Measurements from ENCODE around the gene KCTD19. TPM values are rescaled to one million over a fixed set of nuclear protein-coding genes. Genes with fewer than 3 reads are reported as not detected.
A peak's percentile ranks its signal among the peaks of the same experiment; 100 is the strongest.
"Not testable (repeated sequence)": the region's sequence is repeated elsewhere in the genome, so short reads cannot be mapped to it uniquely, and the experiment has no call there.

Gene KCTD19
- total RNA-seq, 2 donors from 2014 or later: 1.2 to 1.3 TPM

DNA sequence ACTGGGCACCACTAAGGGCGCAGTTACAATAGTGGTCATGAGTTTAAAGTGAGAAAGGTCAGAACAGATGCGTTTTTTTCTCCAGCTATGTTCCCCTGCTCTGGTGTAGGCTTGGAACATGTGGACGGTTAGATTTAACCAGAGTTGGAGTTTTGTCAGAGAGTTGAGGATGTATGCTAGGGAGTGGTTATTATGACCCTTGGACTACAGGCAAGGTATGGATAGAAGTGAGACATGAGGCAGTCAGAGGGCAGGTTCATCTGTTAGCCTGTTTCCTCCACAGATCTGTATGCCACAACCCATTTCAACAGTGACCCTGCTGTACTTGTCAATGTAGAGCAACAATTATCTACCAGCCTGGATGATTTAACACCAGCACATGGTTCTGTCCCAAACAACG, 44.1 kb upstream of the KCTD19 start:
- Histone ChIP-seq H3K27me3 (ENCODE audit: control insufficient read depth, insufficient read depth, low read length, poor library complexity, severe bottlenecking) (peaks cover 22% of the 10 kb centered on the region), H3K36me3 (ENCODE audit: control insufficient read depth, insufficient read depth, low read length) (no peaks in the 10 kb centered on the region), H3K27ac (ENCODE audit: low read depth, low read length) (no peak overlapping the region), H3K9me3 (ENCODE audit: control insufficient read depth, low read length) (no peaks in the 10 kb centered on the region), H3K4me1 (ENCODE audit: control insufficient read depth, insufficient read depth, low read length) (no peaks in the 10 kb centered on the region), H3K4me3 (ENCODE audit: low read length) (no peak overlapping the region), H3K9ac (ENCODE audit: extremely low read depth, low read length, poor library complexity, severe bottlenecking) (no peak overlapping the region)
- Mint-ChIP-seq H3K4me1 (no peaks in the 10 kb centered on the region), H3K9me3 (no peaks in the 10 kb centered on the region), H3K4me3 (no peak overlapping the region), H3K27me3 (ENCODE audit: insufficient read depth) (peaks cover 5% of the 10 kb centered on the region), H3K27ac (no peak overlapping the region), H3K36me3 (ENCODE audit: low read depth) (no peaks in the 10 kb centered on the region)
- no peak for DNase-seq
- WGBS, 2 experiments (ENCODE audit: insufficient coverage in 1 of 2, insufficient read length in 1 of 2): 88 to 92% methylated on average over 2 to 4 of the region's 4 CpGs
- TF ChIP-seq, protein P1, sequence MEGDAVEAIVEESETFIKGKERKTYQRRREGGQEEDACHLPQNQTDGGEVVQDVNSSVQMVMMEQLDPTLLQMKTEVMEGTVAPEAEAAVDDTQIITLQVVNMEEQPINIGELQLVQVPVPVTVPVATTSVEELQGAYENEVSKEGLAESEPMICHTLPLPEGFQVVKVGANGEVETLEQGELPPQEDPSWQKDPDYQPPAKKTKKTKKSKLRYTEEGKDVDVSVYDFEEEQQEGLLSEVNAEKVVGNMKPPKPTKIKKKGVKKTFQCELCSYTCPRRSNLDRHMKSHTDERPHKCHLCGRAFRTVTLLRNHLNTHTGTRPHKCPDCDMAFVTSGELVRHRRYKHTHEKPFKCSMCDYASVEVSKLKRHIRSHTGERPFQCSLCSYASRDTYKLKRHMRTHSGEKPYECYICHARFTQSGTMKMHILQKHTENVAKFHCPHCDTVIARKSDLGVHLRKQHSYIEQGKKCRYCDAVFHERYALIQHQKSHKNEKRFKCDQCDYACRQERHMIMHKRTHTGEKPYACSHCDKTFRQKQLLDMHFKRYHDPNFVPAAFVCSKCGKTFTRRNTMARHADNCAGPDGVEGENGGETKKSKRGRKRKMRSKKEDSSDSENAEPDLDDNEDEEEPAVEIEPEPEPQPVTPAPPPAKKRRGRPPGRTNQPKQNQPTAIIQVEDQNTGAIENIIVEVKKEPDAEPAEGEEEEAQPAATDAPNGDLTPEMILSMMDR (conservative IDR thresholded peaks at IDR 0.05): no peak

DNA sequence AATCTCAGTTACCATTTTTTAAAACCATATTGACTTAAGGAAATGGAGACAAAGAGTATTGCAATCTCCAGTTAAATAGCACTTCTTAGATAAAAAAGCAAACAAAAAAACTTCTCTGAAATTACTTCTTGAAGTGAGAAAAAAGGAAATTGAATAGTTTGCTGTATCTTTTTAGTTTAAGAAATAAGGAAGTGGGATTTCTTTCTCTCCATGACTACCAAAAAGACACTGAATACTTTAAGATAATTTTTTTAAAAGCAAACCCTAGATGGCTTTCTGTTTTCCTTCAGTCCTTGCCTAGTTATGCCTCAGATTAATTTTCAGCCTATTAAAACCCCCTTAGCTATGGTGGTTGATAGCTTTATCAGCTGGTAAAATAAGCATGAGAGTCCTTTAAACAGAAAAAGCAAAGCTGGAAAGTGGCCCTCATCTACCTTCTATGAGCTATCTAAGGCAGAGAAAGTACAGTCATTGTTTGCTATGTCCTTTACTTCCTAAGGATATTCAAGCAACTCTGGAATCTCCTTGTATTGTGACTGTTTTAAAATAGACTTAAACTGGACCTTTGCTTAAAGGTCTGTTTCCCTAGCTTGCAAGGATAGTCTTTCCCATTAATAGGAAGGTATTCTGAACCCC, 38.2 kb upstream of the KCTD19 start:
- Mint-ChIP-seq H3K9me3 (no peaks in the 10 kb centered on the region), H3K27me3 (ENCODE audit: insufficient read depth) (peaks cover 12% of the 10 kb centered on the region), H3K27ac (no peak overlapping the region), H3K4me3 (no peak overlapping the region), H3K36me3 (ENCODE audit: low read depth) (no peaks in the 10 kb centered on the region), H3K4me1 (peaks cover 18% of the 10 kb centered on the region)
- no peaks in the 10 kb centered on the region for H3K36me3 ChIP-seq (ENCODE audit: control insufficient read depth, insufficient read depth, low read length)
- peaks cover 5% of the 10 kb centered on the region for H3K4me1 ChIP-seq (ENCODE audit: control insufficient read depth, insufficient read depth, low read length)
- DNase-seq: no peak
- peaks cover 12% of the 10 kb centered on the region for H3K27me3 ChIP-seq (ENCODE audit: control insufficient read depth, insufficient read depth, low read length, poor library complexity, severe bottlenecking)
- H3K9ac ChIP-seq (ENCODE audit: extremely low read depth, low read length, poor library complexity, severe bottlenecking): no peak overlapping the region
- H3K9me3 ChIP-seq (ENCODE audit: control insufficient read depth, low read length): no peaks in the 10 kb centered on the region
- H3K27ac ChIP-seq (ENCODE audit: low read depth, low read length): no peak overlapping the region
- H3K4me3 ChIP-seq (ENCODE audit: low read length): peak overlapping the region; percentile 11
- TF ChIP-seq, protein P1 (conservative IDR thresholded peaks at IDR 0.05): no peak

DNA sequence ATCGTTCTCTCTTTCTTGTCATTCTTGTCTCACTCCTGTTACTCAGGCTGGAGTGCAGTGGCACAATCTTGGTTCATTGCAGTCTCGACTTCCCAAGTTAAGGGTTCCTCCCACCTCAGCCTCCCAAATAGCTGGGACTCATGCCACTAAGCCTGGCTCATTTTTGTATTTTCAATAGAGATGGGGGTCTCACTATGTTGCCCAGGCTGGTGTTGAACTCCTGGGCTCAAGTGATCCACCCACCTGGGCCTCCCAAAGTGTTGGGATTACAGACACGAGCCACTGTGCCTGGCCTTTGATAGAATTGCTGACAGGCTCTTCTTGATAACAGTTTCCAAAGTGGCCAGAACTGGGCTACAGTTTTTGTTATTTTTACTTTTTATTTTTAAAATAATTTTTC, 34.5 kb upstream of the KCTD19 start:
- Mint-ChIP-seq H3K36me3 (ENCODE audit: low read depth) (no peaks in the 10 kb centered on the region), H3K9me3 (no peaks in the 10 kb centered on the region), H3K27me3 (ENCODE audit: insufficient read depth) (peaks cover 7% of the 10 kb centered on the region), H3K4me3 (no peak overlapping the region), H3K4me1 (peaks cover 26% of the 10 kb centered on the region), H3K27ac (no peak overlapping the region)
- Histone ChIP-seq H3K4me3 (ENCODE audit: low read length) (no peak overlapping the region), H3K9me3 (ENCODE audit: control insufficient read depth, low read length) (no peaks in the 10 kb centered on the region), H3K27ac (ENCODE audit: low read depth, low read length) (no peak overlapping the region), H3K9ac (ENCODE audit: extremely low read depth, low read length, poor library complexity, severe bottlenecking) (no peak overlapping the region), H3K36me3 (ENCODE audit: control insufficient read depth, insufficient read depth, low read length) (no peaks in the 10 kb centered on the region), H3K27me3 (ENCODE audit: control insufficient read depth, insufficient read depth, low read length, poor library complexity, severe bottlenecking) (no peaks in the 10 kb centered on the region), H3K4me1 (ENCODE audit: control insufficient read depth, insufficient read depth, low read length) (peaks cover 12% of the 10 kb centered on the region)
- TF ChIP-seq, protein P1 (conservative IDR thresholded peaks at IDR 0.05): no peak
- no peak for DNase-seq
- 89 to 95% methylated on average over 2 to 3 of the region's 3 CpGs for WGBS, 2 experiments (ENCODE audit: insufficient coverage in 1 of 2, insufficient read length in 1 of 2)

DNA sequence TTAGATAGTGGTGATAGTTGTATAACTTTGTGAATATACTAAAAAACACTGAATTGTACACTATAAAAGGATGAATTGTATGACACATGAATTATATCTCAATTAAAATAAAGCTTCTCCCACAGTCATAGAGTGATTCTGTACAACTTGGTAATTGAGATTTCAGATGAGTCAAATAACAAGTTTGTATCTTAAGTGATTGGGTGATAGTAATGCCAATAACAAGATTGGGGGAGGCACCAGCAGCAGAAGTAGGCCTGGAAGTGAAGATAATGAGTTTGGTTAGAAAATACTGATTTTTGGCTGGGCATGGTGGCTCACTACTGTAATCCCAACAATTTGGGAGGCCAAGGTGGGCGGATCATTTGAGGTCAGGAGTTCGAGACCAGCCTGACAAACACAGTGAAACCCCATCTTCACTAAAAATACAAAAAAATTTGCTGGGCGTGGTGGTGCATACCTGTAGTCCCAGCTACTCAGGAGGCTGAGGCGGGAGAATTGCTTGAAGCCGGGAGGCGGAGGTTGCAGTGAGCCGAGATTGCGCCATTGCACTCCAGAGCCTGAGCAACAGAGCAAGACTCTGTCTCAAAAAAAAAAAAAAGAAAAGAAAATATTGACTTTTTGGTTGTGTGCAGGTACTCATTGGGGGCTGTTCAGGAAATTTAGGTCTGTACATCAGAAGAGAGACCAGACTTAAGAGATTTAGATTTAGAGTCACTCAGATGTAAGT, 33.2 kb upstream of the KCTD19 start:
- not testable (repeated sequence) for H3K9me3 Mint-ChIP-seq; DNase-seq; H3K27ac ChIP-seq (ENCODE audit: low read depth, low read length); H3K4me3 Mint-ChIP-seq; H3K27me3 Mint-ChIP-seq (ENCODE audit: insufficient read depth); H3K27me3 ChIP-seq (ENCODE audit: control insufficient read depth, insufficient read depth, low read length, poor library complexity, severe bottlenecking); H3K9me3 ChIP-seq (ENCODE audit: control insufficient read depth, low read length); H3K36me3 Mint-ChIP-seq (ENCODE audit: low read depth); H3K9ac ChIP-seq (ENCODE audit: extremely low read depth, low read length, poor library complexity, severe bottlenecking); H3K27ac Mint-ChIP-seq; H3K4me3 ChIP-seq (ENCODE audit: low read length); H3K36me3 ChIP-seq (ENCODE audit: control insufficient read depth, insufficient read depth, low read length)
- peaks cover 19% of the 10 kb centered on the region for H3K4me1 Mint-ChIP-seq
- H3K4me1 ChIP-seq (ENCODE audit: control insufficient read depth, insufficient read depth, low read length): peaks cover 12% of the 10 kb centered on the region
- WGBS, 2 experiments (ENCODE audit: insufficient coverage in 1 of 2, insufficient read length in 1 of 2): 89 to 92% methylated on average over 8 of the region's 8 CpGs

Measured in endodermal cell (in vitro differentiated cells).